K562 (cell line): ENCODE results near the gene TARS2. TPM values are rescaled to one million over a fixed set of nuclear protein-coding genes. Genes with fewer than 3 reads are reported as not detected.

ENCODE experiments used
- ATAC-seq: fragments of 200-7000 bp; cut with Tn5 transposase; 3 replicates; pipeline ENCODE4 v1.9.1; 2020; ENCODE audit warnings: moderate library complexity
- BruUV-seq: library from RNA; stranded (reverse); fragments of 400-500 nt; replicated peaks from 2 replicates; lab custom pipeline; 2021; lab: Mats Ljungman, UMichigan
- CTCF ChIA-PET: fragments of 300-600 bp; formaldehyde crosslinking; extraction: SDS; loops from one replicate; lab custom pipeline; 2021; ENCODE audit warnings: low intra/inter-chr PET ratio; lab: Yijun Ruan, JAX
- POLR2A ChIA-PET: fragments of 300-600, 350-650 bp; sonication (Branson Sonifier 250); formaldehyde crosslinking; extraction: SDS; loops from one replicate; lab custom pipeline; 2021; ENCODE audit warnings: antibody characterized with exemption, inconsistent platforms; lab: Yijun Ruan, JAX
- DNase-seq, 4 experiments: peaks; one replicate each; pipeline versions ENCODE4 v3.0.0 to v3.0.0-alpha.2; 2011 to 2018; ENCODE audit warnings: low spot score in 3 of 4, mixed read lengths in 3 of 4; ENCODE audit errors: extremely low read depth in 1 of 4
- FAIRE-seq: peaks from 2 replicates; lab custom pipeline; 2011; peaks lifted over from hg19 to GRCh38; lab: Jason Lieb, UNC
- H2AFZ ChIP-seq: 2 replicates; pipeline ENCODE4 v1.6.0; 2011; ENCODE audit warnings: low read depth, low read length, control low read depth, inconsistent platforms
- H3K27ac ChIP-seq: fragments of 200-600 bp; 3 replicates; pipeline ENCODE4 v1.8.0; 2011; ENCODE audit warnings: low read depth, mild to moderate bottlenecking, control low read depth, inconsistent platforms, low read length, moderate library complexity, mixed read lengths; ENCODE audit errors: extremely low read depth
- H3K27me3 ChIP-seq, 2 experiments: fragments of 300-600 bp in 1 of 2; 2 replicates in 1 of 2; 3 replicates in 1 of 2; pipeline versions ENCODE4 v1.6.0 to v1.8.0; 2011; ENCODE audit warnings: inconsistent platforms in 2 of 2, low read length in 2 of 2, mild to moderate bottlenecking in 1 of 2, mixed read lengths in 1 of 2, moderate library complexity in 1 of 2; ENCODE audit not compliant: control insufficient read depth in 2 of 2, insufficient read depth in 2 of 2
- H3K36me3 ChIP-seq: fragments of 300-600 bp; 3 replicates; pipeline ENCODE4 v1.8.0; 2011; ENCODE audit warnings: mild to moderate bottlenecking, low read length, inconsistent platforms; ENCODE audit not compliant: control insufficient read depth, insufficient read depth
- H3K4me1 ChIP-seq, 2 experiments: fragments of 200-600 bp in 1 of 2; replicated peaks in 1 of 2; 2 replicates in 1 of 2; 3 replicates in 1 of 2; pipeline versions ENCODE4 v1.5.1 to v1.8.0; 2011; ENCODE audit warnings: inconsistent platforms in 2 of 2, low read length in 2 of 2, mild to moderate bottlenecking in 1 of 2, mixed read lengths in 1 of 2, moderate library complexity in 1 of 2; ENCODE audit not compliant: control insufficient read depth in 2 of 2, insufficient read depth in 2 of 2
- H3K4me2 ChIP-seq: 2 replicates; pipeline ENCODE4 v1.6.1; 2011; ENCODE audit warnings: low read length, control low read depth, inconsistent platforms, mixed read lengths; ENCODE audit not compliant: insufficient read depth
- H3K4me3 ChIP-seq: fragments of 200-600 bp; sonication (generic), shearing (Covaris generic); 2 replicates; pipeline ENCODE4 v1.5.1; 2016; ENCODE audit warnings: control low read depth, inconsistent platforms
- H3K79me2 ChIP-seq: fragments of 200-600 bp; 3 replicates; pipeline ENCODE4 v1.8.0; 2011; ENCODE audit warnings: low read length, inconsistent platforms; ENCODE audit not compliant: control insufficient read depth, insufficient read depth
- H3K9ac ChIP-seq, 2 experiments: 2 replicates each; pipeline versions ENCODE4 v1.6.0 to v1.6.1; 2011; ENCODE audit warnings: low read depth in 2 of 2, low read length in 2 of 2, control low read depth in 1 of 2, inconsistent platforms in 1 of 2, mild to moderate bottlenecking in 1 of 2, mixed read lengths in 1 of 2; ENCODE audit not compliant: insufficient read depth in 1 of 2
- H3K9me1 ChIP-seq: one replicate; pipeline ENCODE4 v1.6.0; 2011; ENCODE audit warnings: inconsistent platforms, mild to moderate bottlenecking, low read length, moderate library complexity; ENCODE audit not compliant: control insufficient read depth, insufficient read depth
- H3K9me3 ChIP-seq: replicated peaks from 2 replicates; pipeline ENCODE4 v1.5.1; 2011; ENCODE audit warnings: low read depth, low read length, inconsistent platforms; ENCODE audit not compliant: control insufficient read depth, insufficient read depth
- H4K20me1 ChIP-seq: replicated peaks from 2 replicates; pipeline ENCODE4 v1.6.1; 2011; ENCODE audit warnings: low read length, inconsistent platforms, mixed read lengths; ENCODE audit not compliant: control insufficient read depth, insufficient read depth
- CEBPB ChIP-seq: fragments of 450-650 bp; IDR thresholded peaks from 2 replicates; pipeline ENCODE4 v1.6.1; 2016; ENCODE audit warnings: missing genetic modification characterization, missing compliant biosample characterization
- EZH2 ChIP-seq: IDR thresholded peaks from 2 replicates; pipeline ENCODE4 v1.6.1; 2012; ENCODE audit warnings: low read depth, mild to moderate bottlenecking, inconsistent platforms, low read length, borderline replicate concordance
- FIP1L1 ChIP-seq: fragments of 200-400 bp; formaldehyde crosslinking; IDR thresholded peaks from 2 replicates; pipeline ENCODE4 v1.6.1; 2018; ENCODE audit warnings: mild to moderate bottlenecking, low read depth, low read length; ENCODE audit not compliant: poor library complexity, severe bottlenecking
- FOXK2 ChIP-seq, 2 experiments: fragments of 450-650 bp; IDR thresholded peaks in 1 of 2; conservative IDR thresholded peaks in 1 of 2; 2 replicates each; pipeline ENCODE4 v1.6.1; 2016; ENCODE audit warnings: low read depth in 2 of 2, mild to moderate bottlenecking in 1 of 2
- HLTF ChIP-seq: fragments of 450-650 bp; IDR thresholded peaks from 2 replicates; pipeline ENCODE4 v1.6.1; 2016
- HMG20B ChIP-seq: fragments of 250-450 bp; sonication (Bioruptor Pico); IDR thresholded peaks from 2 replicates; pipeline ENCODE4 v1.5.0; 2021; ENCODE audit warnings: mild to moderate bottlenecking
- KDM4B ChIP-seq, 2 experiments: fragments of 450-650 bp in 1 of 2; sonication (generic) in 1 of 2; IDR thresholded peaks; 2 replicates each; pipeline ENCODE4 v1.6.1; 2016 to 2017; ENCODE audit warnings: borderline replicate concordance in 2 of 2, antibody characterized with exemption in 1 of 2, low read depth in 1 of 2, mild to moderate bottlenecking in 1 of 2
- MAFF ChIP-seq: IDR thresholded peaks from 2 replicates; pipeline ENCODE4 v1.6.1; 2012; ENCODE audit warnings: low read length, improper control_type of control experiment
- PHF8 ChIP-seq: fragments of 200-600 bp; sonication (generic); IDR thresholded peaks from 2 replicates; pipeline ENCODE4 v1.6.1; 2012; ENCODE audit warnings: mixed run types, mild to moderate bottlenecking, inconsistent platforms, low read length, moderate library complexity, borderline replicate concordance
- POLR2H ChIP-seq: IDR thresholded peaks from 2 replicates; pipeline ENCODE4 v1.6.1; 2016; ENCODE audit warnings: missing genetic modification characterization, low read depth, mild to moderate bottlenecking, control low read depth, missing compliant biosample characterization, moderate library complexity
- PPARD ChIP-seq: fragments of 250-450 bp; sonication (Bioruptor Pico); IDR thresholded peaks from 2 replicates; pipeline ENCODE4 v1.8.0; 2022; ENCODE audit warnings: inconsistent platforms, mild to moderate bottlenecking, moderate library complexity
- RAD51 ChIP-seq: fragments of 450-650 bp; IDR thresholded peaks from 2 replicates; pipeline ENCODE4 v1.7.1; 2016; ENCODE audit warnings: low read depth, mild to moderate bottlenecking, borderline replicate concordance
- RBM25 ChIP-seq: fragments of 200-400 bp; formaldehyde crosslinking; IDR thresholded peaks from 2 replicates; pipeline ENCODE4 v1.6.1; 2018; ENCODE audit warnings: low read length, low read depth, moderate library complexity; ENCODE audit not compliant: severe bottlenecking
- RNF2 ChIP-seq: sonication (generic); IDR thresholded peaks from 2 replicates; pipeline ENCODE4 v1.6.1; 2016
- SMAD4 ChIP-seq: fragments of 250-450 bp; sonication (Bioruptor Pico); conservative IDR thresholded peaks from 2 replicates; pipeline ENCODE4 v1.8.0; 2021; ENCODE audit warnings: inconsistent platforms, mild to moderate bottlenecking, moderate library complexity
- XRCC5 ChIP-seq: fragments of 200-400 bp; formaldehyde crosslinking; IDR thresholded peaks from 2 replicates; pipeline ENCODE4 v1.6.1; 2017; ENCODE audit warnings: low read depth, mild to moderate bottlenecking, low read length
- ZNF354B ChIP-seq: fragments of 250-450 bp; sonication (Bioruptor Pico); IDR thresholded peaks from 2 replicates; pipeline ENCODE4 v1.4.0; 2020
- WGBS: fragments of 100-300 bp; shearing (Covaris generic); methylation state at CpG from one replicate; pipeline ENCODE4 v1.1.6; 2016; ENCODE audit warnings: low coverage, mixed read lengths; ENCODE audit not compliant: insufficient coverage; ENCODE audit errors: missing lambda C conversion rate; 5-methylcytosine and 5-hydroxymethylcytosine counted together
- in situ Hi-C: fragments of 300-500 bp; cut with MboI; formaldehyde crosslinking; loops from 4 replicates; pipeline ENCODE4 v1.15.0; 2018; ENCODE audit warnings: inconsistent platforms, mixed read lengths
- intact Hi-C: fragments of 100-400 bp; cut with micrococcal nuclease; formaldehyde crosslinking; loops from 2 replicates; pipeline ENCODE4 v1.14.2; 2022
- polyA plus RNA-seq, 8 experiments: library from polyadenylated mRNA; depleted of rRNA in 4 of 8; stranded (reverse) in 5 of 8; unstranded in 3 of 8; fragments of >200 nt; fragmentation: Nextera tagmentation in 2 of 8; fragmentation: Illumina TruSeq in 1 of 8; extraction: Ambion mirVana in 2 of 8; extraction: Trizol in 1 of 8; gene quantifications; 2 replicates each; pipeline versions ENCODE4 v1.2.1 to v1.2.3, GENCODE V29; 2011 to 2014; ENCODE audit warnings: inconsistent platforms in 1 of 8, missing spikeins in 1 of 8
- total RNA-seq, 7 experiments: library from RNA; depleted of rRNA in 6 of 7; stranded (reverse); fragments of >200 nt in 6 of 7; fragmentation: Illumina TruSeq in 2 of 7; extraction: Trizol in 2 of 7; gene quantifications; 2 replicates each; pipeline versions ENCODE4 v1.2.1 to v1.2.3, GENCODE V29; 2011 to 2021; ENCODE audit warnings: low replicate concordance in 1 of 7
- TF ChIP-seq, protein P1 (sequence below): fragments of 250-450 bp; sonication (Bioruptor Pico); IDR thresholded peaks from 2 replicates; pipeline ENCODE4 v1.9.0; 2021; ENCODE audit warnings: mild to moderate bottlenecking

TARS2 gene
- total and polyA plus RNA-seq, 9 of the 15 experiments (the other 6 are each of a cell fraction or from before 2014, with no cell fraction given) = 17.0 to 64.2 (median 39.4) TPM

DNA sequence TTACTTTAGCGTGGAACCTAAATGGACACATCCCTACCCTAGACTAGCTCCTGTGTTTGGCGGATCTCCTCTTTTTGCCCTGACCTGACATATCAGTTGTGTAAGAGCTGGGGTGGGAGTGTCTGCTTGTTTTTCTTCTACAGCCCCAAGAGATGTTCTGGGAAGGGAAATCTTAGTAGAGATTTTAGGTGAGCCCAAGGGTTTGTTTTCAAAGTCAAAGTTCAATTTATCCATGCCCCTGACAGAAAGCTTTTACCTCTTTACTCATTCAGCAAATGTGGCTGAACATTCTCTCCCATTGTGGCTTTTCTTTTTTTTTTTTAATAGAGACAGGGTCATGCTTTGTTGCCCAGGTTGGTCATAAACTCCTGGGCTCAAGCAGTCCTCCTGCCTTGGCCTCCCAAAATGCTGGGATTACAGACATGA lies 7.3 kb upstream of the TARS2 start:
- ChIA-PET POLR2A (no interaction called here), CTCF (no interaction called here)
- Histone ChIP-seq H3K27ac (no peak overlapping the region), H3K9ac (no peak overlapping the region), H4K20me1 (no peaks in the 10 kb centered on the region), H3K36me3 (no peaks in the 10 kb centered on the region), H2AFZ (no peak overlapping the region), H3K79me2 (no peaks in the 10 kb centered on the region), H3K27me3 (no peaks in the 10 kb centered on the region), H3K9me3 (no peaks in the 10 kb centered on the region), H3K4me3 (no peak overlapping the region), H3K9me1 (no peaks in the 10 kb centered on the region), H3K4me2 (no peak overlapping the region), H3K4me1 (peaks cover 0 to 24% of the 10 kb centered on the region in 2 experiments; a peak in 4 of 5 replicates)
- ATAC-seq (no peak), FAIRE-seq (peak; percentile 11), DNase-seq (no peak)
- BruUV-seq = no TSS peak
- 24% methylated on average over 2 of the region's 2 CpGs for WGBS
- TF ChIP-seq CEBPB (tag) (0 out of 2 replicates have a peak, but pooled peaks have one; percentile 20), RNF2 (no peak), HLTF (no peak)
- in situ Hi-C loops (no loop called here), intact Hi-C loops (loop anchor here (10.0 kb wide), 1 partner anchor 145 kb away; the partner anchor contains the start of gene ENSA)

DNA sequence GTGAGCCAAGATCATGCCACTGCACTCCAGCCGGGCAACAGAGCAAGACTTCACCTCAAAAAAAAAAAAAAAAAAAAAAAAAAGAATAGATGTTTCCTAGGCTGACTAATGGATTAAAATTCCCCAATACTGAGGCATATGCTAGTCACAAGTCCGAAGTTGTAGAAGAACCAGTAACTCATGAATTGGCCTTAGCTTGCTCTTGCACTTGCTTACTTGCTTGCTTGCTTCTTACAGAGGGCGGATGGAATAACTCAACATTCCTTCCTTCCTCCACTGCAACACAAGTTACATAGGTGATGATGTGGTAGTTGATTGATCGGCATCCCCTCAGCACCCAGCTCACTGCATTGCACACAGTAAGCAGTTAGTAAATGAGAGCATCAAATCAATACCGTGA lies 2.8 kb upstream of the TARS2 start:
- Histone ChIP-seq H2AFZ (no peak overlapping the region), H3K79me2 (peaks cover 18% of the 10 kb centered on the region), H3K9me3 (no peaks in the 10 kb centered on the region), H3K9ac (no peak overlapping the region), H3K27ac (no peak overlapping the region), H3K4me3 (no peak overlapping the region), H3K4me2 (no peak overlapping the region), H4K20me1 (no peaks in the 10 kb centered on the region), H3K36me3 (peaks cover 8% of the 10 kb centered on the region), H3K9me1 (no peaks in the 10 kb centered on the region), H3K27me3 (no peaks in the 10 kb centered on the region), H3K4me1 (peaks cover 3 to 10% of the 10 kb centered on the region in 2 experiments; a peak in 3 of 5 replicates)
- ChIA-PET POLR2A (interaction anchor here (1.1 kb wide), 1 partner anchor 10 kb away, joined by 4 read pairs; no protein-coding TSS in a partner anchor), CTCF (interaction anchor here (0.7 to 1.4 kb wide), 4 partner anchors 24 to 329 kb away, joined by 3 to 5 read pairs (median 4); no protein-coding TSS in a partner anchor)
- in situ Hi-C loops (no loop called here), intact Hi-C loops (loop anchor here (10.0 kb wide), 1 partner anchor 140 kb away; the partner anchor contains the start of gene ENSA)
- DNase-seq (no peak), FAIRE-seq (no peak), ATAC-seq (no peak)
- no TSS peak for BruUV-seq
- 71% methylated on average over 5 of the region's 5 CpGs for WGBS
- TF ChIP-seq POLR2H (tag) = no peak
- TF ChIP-seq XRCC5 = no peak
- TF ChIP-seq, protein P1, sequence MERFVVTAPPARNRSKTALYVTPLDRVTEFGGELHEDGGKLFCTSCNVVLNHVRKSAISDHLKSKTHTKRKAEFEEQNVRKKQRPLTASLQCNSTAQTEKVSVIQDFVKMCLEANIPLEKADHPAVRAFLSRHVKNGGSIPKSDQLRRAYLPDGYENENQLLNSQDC (CRISPR knock-in tag) = no peak
- no peak for TF ChIP-seq PPARD
- no peak for TF ChIP-seq EZH2
- no peak for TF ChIP-seq FIP1L1
- no peak for TF ChIP-seq HMG20B (CRISPR knock-in tag)
- TF ChIP-seq PHF8 = no peak
- TF ChIP-seq SMAD4 (CRISPR knock-in tag) = no peak
- TF ChIP-seq RAD51 = no peak
- no peak for TF ChIP-seq KDM4B (IDR thresholded peaks at IDR 0.05; ENCODE audit: borderline replicate concordance in 2 of 2, low read depth in 1 of 2)
- no peak for TF ChIP-seq MAFF
- TF ChIP-seq ZNF354B (CRISPR knock-in tag) = no peak
- no peak for TF ChIP-seq RBM25
- no peak for TF ChIP-seq FOXK2 (conservative IDR thresholded peaks at IDR 0.05 in 1 of 2, IDR thresholded peaks at IDR 0.05 in 1 of 2; ENCODE audit: low read depth in 2 of 2)
